Measurements from ENCODE around the gene IGF2BP3. TPM values are rescaled to one million over a fixed set of nuclear protein-coding genes. Genes with fewer than 3 reads are reported as not detected.

Gene IGF2BP3
- total RNA-seq, 5 donors from 2014 or later (not counting 1 experiment from before 2014, with no cell fraction given): 0.46 to 1.9 (median 0.55) TPM; not detected in 1

DNA sequence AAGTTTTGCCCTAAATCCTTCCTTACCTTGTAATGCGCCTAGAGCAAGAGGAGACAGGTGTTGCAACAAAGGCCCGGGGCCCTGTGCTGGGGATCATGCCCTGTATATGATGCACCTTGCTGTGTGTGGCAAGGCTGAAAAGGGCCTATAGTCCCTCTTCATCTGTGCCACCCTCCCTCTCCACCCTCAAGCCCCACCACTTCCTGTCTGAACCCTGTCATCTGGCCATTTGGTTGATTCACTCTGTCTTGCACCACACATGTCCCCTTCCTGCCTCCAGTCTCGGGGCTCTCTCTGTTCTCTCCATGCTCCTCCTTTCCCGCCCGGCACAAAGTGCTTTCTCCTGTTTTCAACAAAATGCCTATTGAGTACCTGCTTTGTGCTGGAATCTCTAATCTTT lies 182.7 kb downstream of the IGF2BP3 start:
- DNase-seq (no peak), ATAC-seq (replicated peaks in 1 of 4) (peak in 1 of 4 experiments; percentile 33)
- H3K36me3 Mint-ChIP-seq: no peaks in the 10 kb centered on the region
- no peaks in the 10 kb centered on the region for H3K27me3 Mint-ChIP-seq
- H3K4me1 ChIP-seq (ENCODE audit: control insufficient read depth in 1 of 2, extremely low read depth in 1 of 2, insufficient read depth in 2 of 2, low read length in 2 of 2): peaks cover 0 to 15% of the 10 kb centered on the region in 2 experiments
- H3K27ac Mint-ChIP-seq: no peak overlapping the region
- no peaks in the 10 kb centered on the region for H3K36me3 ChIP-seq (ENCODE audit: control insufficient read depth in 2 of 2, extremely low read depth in 1 of 2, insufficient read depth in 1 of 2, low read length in 1 of 2)
- ChIA-PET CTCF (no interaction called here), POLR2A (no interaction called here)
- no peaks in the 10 kb centered on the region for H3K9me3 ChIP-seq
- no peak overlapping the region for H3K4me3 ChIP-seq (ENCODE audit: control insufficient read depth in 1 of 2, extremely low read depth in 1 of 2, low read length in 1 of 2)
- no peaks in the 10 kb centered on the region for H3K27me3 ChIP-seq (replicated peaks in 1 of 2; ENCODE audit: control insufficient read depth in 2 of 2, extremely low read depth in 1 of 2, insufficient read depth in 2 of 2, low read length in 1 of 2)
- no peak overlapping the region for H3K4me3 Mint-ChIP-seq
- no peak overlapping the region for H3K27ac ChIP-seq (ENCODE audit: low read length)
- no peaks in the 10 kb centered on the region for H3K9me3 Mint-ChIP-seq
- WGBS (ENCODE audit: insufficient coverage): 70% methylated on average over 3 of the region's 5 CpGs
- H3K4me1 Mint-ChIP-seq: peaks cover 10 to 19% (median 17%) of the 10 kb centered on the region in 3 donors

DNA sequence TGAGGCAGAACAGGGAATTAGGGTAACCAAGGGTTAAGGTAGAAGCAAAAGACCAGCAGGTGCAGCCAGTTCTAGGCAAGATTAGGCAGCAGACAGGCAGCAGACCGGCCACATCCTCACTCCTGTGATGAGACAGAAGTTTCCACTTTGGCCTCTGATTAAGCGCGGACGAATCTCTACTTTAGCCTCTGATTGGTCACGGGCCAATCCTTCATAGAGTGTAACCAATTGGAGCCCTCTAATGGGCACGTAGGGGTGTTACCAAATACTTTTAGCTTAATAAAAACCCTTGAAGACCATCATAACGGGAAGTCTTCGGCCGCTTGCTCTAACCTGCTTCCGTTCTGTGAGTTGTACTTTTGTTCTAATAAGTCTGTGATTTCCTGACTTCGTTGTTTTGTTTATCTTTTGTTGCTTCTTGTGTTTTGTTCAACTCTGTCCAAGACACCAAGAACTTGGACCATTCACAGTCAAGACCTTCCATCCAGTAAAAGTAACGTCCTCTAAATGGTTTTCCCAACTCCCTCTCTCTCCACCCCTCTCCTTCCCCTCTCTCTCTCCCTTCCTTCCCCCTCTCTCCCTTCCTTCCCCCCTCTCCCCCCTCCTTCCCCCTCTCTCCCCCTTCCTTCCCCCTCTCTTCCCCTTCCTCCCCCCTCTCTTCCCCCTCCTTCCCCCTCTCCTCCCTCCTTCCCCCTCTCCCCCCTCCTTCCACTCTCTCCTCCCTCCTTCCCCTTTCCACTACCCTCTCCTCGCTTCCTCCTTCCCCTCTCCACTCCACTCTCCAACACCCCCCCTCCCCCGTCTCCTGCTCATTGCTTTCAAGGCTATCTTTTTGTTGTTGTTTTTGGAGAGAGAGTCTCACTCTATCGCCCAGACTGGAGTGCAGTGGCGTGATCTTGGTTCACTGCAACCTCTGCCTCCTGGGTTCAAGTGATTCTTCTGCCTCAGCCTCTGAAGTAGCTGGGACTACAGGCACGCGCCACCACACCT lies 184.3 kb downstream of the IGF2BP3 start:
- H3K36me3 Mint-ChIP-seq: no peaks in the 10 kb centered on the region
- no peak overlapping the region for H3K27ac Mint-ChIP-seq
- H3K27me3 ChIP-seq (replicated peaks in 1 of 2; ENCODE audit: control insufficient read depth in 2 of 2, extremely low read depth in 1 of 2, insufficient read depth in 2 of 2, low read length in 1 of 2): no peaks in the 10 kb centered on the region
- no peak overlapping the region for H3K4me3 Mint-ChIP-seq
- peaks cover 10 to 19% (median 17%) of the 10 kb centered on the region in 3 donors for H3K4me1 Mint-ChIP-seq
- H3K27ac ChIP-seq (ENCODE audit: low read length): no peak overlapping the region
- DNase-seq (no peak), ATAC-seq (replicated peaks in 1 of 4) (no peak)
- no peaks in the 10 kb centered on the region for H3K9me3 ChIP-seq
- H3K36me3 ChIP-seq (ENCODE audit: control insufficient read depth in 2 of 2, extremely low read depth in 1 of 2, insufficient read depth in 1 of 2, low read length in 1 of 2): no peaks in the 10 kb centered on the region
- H3K4me3 ChIP-seq (ENCODE audit: control insufficient read depth in 1 of 2, extremely low read depth in 1 of 2, low read length in 1 of 2): no peak overlapping the region
- ChIA-PET POLR2A (no interaction called here), CTCF (interaction anchor here in 1 of 2 donors (0.7 to 1.0 kb wide), 2 partner anchors 9 to 177 kb away, joined by 5 to 9 read pairs; no protein-coding TSS in a partner anchor)
- H3K4me1 ChIP-seq (ENCODE audit: control insufficient read depth in 1 of 2, extremely low read depth in 1 of 2, insufficient read depth in 2 of 2, low read length in 2 of 2): peaks cover 0 to 15% of the 10 kb centered on the region in 2 experiments
- WGBS (ENCODE audit: insufficient coverage): 88% methylated on average over 9 of the region's 18 CpGs
- no peaks in the 10 kb centered on the region for H3K27me3 Mint-ChIP-seq
- H3K9me3 Mint-ChIP-seq: no peaks in the 10 kb centered on the region

DNA sequence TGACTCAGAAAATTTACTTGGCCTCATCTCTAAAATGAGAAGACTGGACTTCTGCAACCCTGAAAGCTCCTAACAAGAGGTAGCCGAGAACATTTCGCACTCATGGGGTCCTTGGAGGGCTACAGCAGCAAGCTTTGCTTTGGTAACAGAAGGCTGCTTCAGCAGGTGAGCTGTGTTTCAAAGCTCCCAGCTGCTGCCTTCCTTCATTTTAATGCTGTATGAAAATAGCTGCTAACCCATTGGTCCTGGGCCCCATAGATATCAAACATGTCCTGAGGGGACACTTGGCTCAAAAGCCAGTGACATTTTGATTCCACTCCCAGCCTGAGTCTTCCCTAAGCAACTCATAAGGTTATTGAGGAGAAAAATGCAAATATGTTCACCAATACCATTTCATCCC lies 185.4 kb downstream of the IGF2BP3 start:
- Mint-ChIP-seq H3K4me3 (no peak overlapping the region), H3K36me3 (no peaks in the 10 kb centered on the region), H3K4me1 (peaks cover 10 to 12% (median 11%) of the 10 kb centered on the region in 3 donors), H3K9me3 (no peaks in the 10 kb centered on the region), H3K27me3 (no peaks in the 10 kb centered on the region), H3K27ac (no peak overlapping the region)
- POLR2A ChIA-PET: interaction anchor here in 1 of 2 donors (0.7 kb wide), 1 partner anchor 139 kb away, joined by 3 read pairs; no protein-coding TSS in a partner anchor
- CTCF ChIA-PET: interaction anchor here (0.6 to 1.7 kb wide), 3 partner anchors 12 to 1809 kb away, joined by 3 to 12 read pairs (median 5); no protein-coding TSS in a partner anchor
- ATAC-seq (replicated peaks in 1 of 4) (no peak), DNase-seq (no peak)
- H3K27me3 ChIP-seq (replicated peaks in 1 of 2; ENCODE audit: control insufficient read depth in 2 of 2, extremely low read depth in 1 of 2, insufficient read depth in 2 of 2, low read length in 1 of 2): no peaks in the 10 kb centered on the region
- WGBS (ENCODE audit: insufficient coverage): 100% methylated on average over 2 of the region's 2 CpGs
- no peaks in the 10 kb centered on the region for H3K9me3 ChIP-seq
- H3K4me1 ChIP-seq (ENCODE audit: control insufficient read depth in 1 of 2, extremely low read depth in 1 of 2, insufficient read depth in 2 of 2, low read length in 2 of 2): peaks cover 0 to 10% of the 10 kb centered on the region in 2 experiments
- H3K4me3 ChIP-seq (ENCODE audit: control insufficient read depth in 1 of 2, extremely low read depth in 1 of 2, low read length in 1 of 2): no peak overlapping the region
- H3K27ac ChIP-seq (ENCODE audit: low read length): no peak overlapping the region
- no peaks in the 10 kb centered on the region for H3K36me3 ChIP-seq (ENCODE audit: control insufficient read depth in 2 of 2, extremely low read depth in 1 of 2, insufficient read depth in 1 of 2, low read length in 1 of 2)

DNA sequence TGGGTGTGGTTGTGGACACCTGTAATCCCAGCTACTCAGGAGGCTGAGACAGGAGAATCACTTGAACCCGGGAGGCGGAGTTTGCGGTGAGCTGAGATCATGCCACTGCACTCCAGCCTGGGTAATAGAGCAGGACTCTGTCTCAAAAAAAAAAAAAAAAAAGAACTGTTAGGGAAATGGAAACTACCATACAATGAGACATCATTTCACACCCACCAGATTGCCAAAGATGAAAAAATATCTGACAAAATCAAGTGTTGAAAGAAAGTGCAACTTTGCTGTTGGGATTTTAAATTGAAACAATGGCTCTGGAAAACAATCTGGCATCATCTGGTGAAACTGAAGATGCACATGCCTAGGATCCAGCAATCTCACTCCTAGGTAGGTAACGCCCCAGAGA lies 187.2 kb downstream of the IGF2BP3 start:
- no peak overlapping the region for H3K27ac ChIP-seq (ENCODE audit: low read length)
- POLR2A ChIA-PET: no interaction called here
- no peaks in the 10 kb centered on the region for H3K36me3 Mint-ChIP-seq
- H3K27me3 Mint-ChIP-seq: no peaks in the 10 kb centered on the region
- no peak overlapping the region for H3K27ac Mint-ChIP-seq
- peaks cover 0 to 3% of the 10 kb centered on the region in 2 experiments for H3K27me3 ChIP-seq (replicated peaks in 1 of 2; ENCODE audit: control insufficient read depth in 2 of 2, extremely low read depth in 1 of 2, insufficient read depth in 2 of 2, low read length in 1 of 2)
- no peak overlapping the region for H3K4me3 ChIP-seq (ENCODE audit: control insufficient read depth in 1 of 2, extremely low read depth in 1 of 2, low read length in 1 of 2)
- ATAC-seq (replicated peaks in 1 of 4): no peak
- no peaks in the 10 kb centered on the region for H3K36me3 ChIP-seq (ENCODE audit: control insufficient read depth in 2 of 2, extremely low read depth in 1 of 2, insufficient read depth in 1 of 2, low read length in 1 of 2)
- H3K4me3 Mint-ChIP-seq: no peak overlapping the region
- H3K4me1 Mint-ChIP-seq: peaks cover 6 to 7% (median 7%) of the 10 kb centered on the region in 3 donors
- peaks cover 0 to 4% of the 10 kb centered on the region in 2 experiments for H3K4me1 ChIP-seq (ENCODE audit: control insufficient read depth in 1 of 2, extremely low read depth in 1 of 2, insufficient read depth in 2 of 2, low read length in 2 of 2)
- DNase-seq: no peak
- no peaks in the 10 kb centered on the region for H3K9me3 Mint-ChIP-seq
- no peaks in the 10 kb centered on the region for H3K9me3 ChIP-seq
- CTCF ChIA-PET: interaction anchor here in 1 of 2 donors (1.7 kb wide), 1 partner anchor 10 kb away, joined by 12 read pairs; no protein-coding TSS in a partner anchor
- no CpG with 5 or more reads among the region's 4 CpGs for WGBS (ENCODE audit: insufficient coverage)

DNA sequence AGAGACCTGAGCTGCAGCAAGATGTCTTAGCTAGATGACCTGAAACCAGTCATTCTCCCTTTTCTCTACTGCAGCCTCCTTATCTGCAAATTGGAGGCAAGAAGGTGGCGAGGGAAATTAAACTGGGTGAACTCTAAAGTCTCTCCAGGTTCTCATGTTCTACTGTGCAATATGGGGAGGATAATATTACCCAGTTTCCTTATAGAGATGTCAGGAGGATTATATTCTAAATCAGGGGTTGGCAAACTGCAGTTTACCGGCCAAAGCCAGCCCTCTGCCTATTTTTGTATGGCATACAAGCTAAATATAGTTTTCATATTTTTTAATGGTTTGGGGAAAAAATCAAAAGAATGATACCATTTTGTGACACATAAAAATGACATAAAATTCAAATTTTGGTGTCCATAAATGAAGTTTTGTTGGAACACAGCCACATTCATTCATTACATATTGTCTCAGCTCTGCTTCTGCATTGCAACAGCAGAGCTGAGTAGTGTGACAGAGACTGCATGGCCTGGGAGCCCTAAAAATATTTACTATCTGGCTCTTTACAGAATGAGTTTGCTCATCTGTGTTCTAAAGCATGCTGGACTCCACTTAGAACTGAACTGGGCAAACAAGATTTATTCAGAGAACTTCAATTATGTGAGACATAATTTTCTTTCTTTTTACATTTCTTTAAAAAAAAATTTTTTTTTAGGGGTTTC lies 190.3 kb downstream of the IGF2BP3 start:
- ChIA-PET CTCF (no interaction called here), POLR2A (no interaction called here)
- no peak for ATAC-seq (replicated peaks in 1 of 4)
- H3K4me3 ChIP-seq (ENCODE audit: control insufficient read depth in 1 of 2, extremely low read depth in 1 of 2, low read length in 1 of 2): no peak overlapping the region
- H3K27me3 ChIP-seq (replicated peaks in 1 of 2; ENCODE audit: control insufficient read depth in 2 of 2, extremely low read depth in 1 of 2, insufficient read depth in 2 of 2, low read length in 1 of 2): peaks cover 0 to 3% of the 10 kb centered on the region in 2 experiments
- H3K27ac ChIP-seq (ENCODE audit: low read length): no peak overlapping the region
- Mint-ChIP-seq H3K27me3 (no peaks in the 10 kb centered on the region), H3K36me3 (no peaks in the 10 kb centered on the region), H3K4me1 (no peaks in the 10 kb centered on the region), H3K4me3 (no peak overlapping the region), H3K9me3 (no peaks in the 10 kb centered on the region), H3K27ac (no peak overlapping the region)
- H3K4me1 ChIP-seq (ENCODE audit: control insufficient read depth in 1 of 2, extremely low read depth in 1 of 2, insufficient read depth in 2 of 2, low read length in 2 of 2): no peaks in the 10 kb centered on the region
- H3K9me3 ChIP-seq: no peaks in the 10 kb centered on the region
- DNase-seq: no peak
- H3K36me3 ChIP-seq (ENCODE audit: control insufficient read depth in 2 of 2, extremely low read depth in 1 of 2, insufficient read depth in 1 of 2, low read length in 1 of 2): no peaks in the 10 kb centered on the region
- WGBS (ENCODE audit: insufficient coverage): no CpG with 5 or more reads among the region's 2 CpGs

DNA sequence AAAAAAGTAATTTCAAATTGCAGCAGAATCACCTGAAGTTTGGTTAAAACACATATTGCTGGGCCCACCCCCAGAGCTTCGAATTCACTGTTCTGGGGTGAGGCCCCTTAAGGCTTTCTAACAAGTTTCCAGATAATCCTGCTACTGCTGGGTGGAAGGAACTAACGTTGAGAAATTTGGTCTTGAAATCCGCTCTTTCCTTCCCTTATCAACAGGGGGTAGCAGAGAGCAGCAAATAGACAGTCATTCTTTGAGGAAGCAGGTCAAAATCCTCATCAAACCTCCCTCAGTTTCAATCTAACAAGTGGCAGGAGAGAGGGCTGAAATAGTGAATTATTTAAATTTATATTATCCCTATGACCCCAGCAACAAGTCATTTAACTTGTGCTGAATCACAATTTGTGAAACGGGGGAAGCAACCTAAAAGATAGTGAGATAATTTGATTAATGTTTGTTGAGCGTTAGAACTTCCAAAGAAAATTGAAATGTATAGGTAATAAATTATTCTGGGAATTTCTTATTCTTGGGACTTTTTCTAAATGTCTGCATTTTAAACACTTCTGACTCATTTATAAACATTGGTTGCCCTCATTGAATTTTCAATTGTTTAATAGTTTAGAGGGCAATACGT lies 192.8 kb downstream of the IGF2BP3 start:
- no CpG with 5 or more reads among the region's 6 CpGs for WGBS (ENCODE audit: insufficient coverage)
- H3K27me3 Mint-ChIP-seq: no peaks in the 10 kb centered on the region
- Histone ChIP-seq H3K36me3 (ENCODE audit: control insufficient read depth in 2 of 2, extremely low read depth in 1 of 2, insufficient read depth in 1 of 2, low read length in 1 of 2) (no peaks in the 10 kb centered on the region), H3K27me3 (replicated peaks in 1 of 2; ENCODE audit: control insufficient read depth in 2 of 2, extremely low read depth in 1 of 2, insufficient read depth in 2 of 2, low read length in 1 of 2) (peaks cover 0 to 7% of the 10 kb centered on the region in 2 experiments), H3K9me3 (no peaks in the 10 kb centered on the region), H3K4me3 (ENCODE audit: control insufficient read depth in 1 of 2, extremely low read depth in 1 of 2, low read length in 1 of 2) (no peak overlapping the region), H3K27ac (ENCODE audit: low read length) (no peak overlapping the region), H3K4me1 (ENCODE audit: control insufficient read depth in 1 of 2, extremely low read depth in 1 of 2, insufficient read depth in 2 of 2, low read length in 2 of 2) (peaks cover 0 to 7% of the 10 kb centered on the region in 2 experiments)
- no peak overlapping the region for H3K27ac Mint-ChIP-seq
- ChIA-PET POLR2A (no interaction called here), CTCF (interaction anchor here in 1 of 2 donors (0.6 to 2.1 kb wide), 9 partner anchors 10 to 1069 kb away, joined by 3 to 8 read pairs (median 3); partner anchors contain the start of gene MALSU1)
- ATAC-seq (replicated peaks in 1 of 4) (peak in 3 of 4 experiments; percentile 33 to 48 (median 33)), DNase-seq (peak in 15 of 35 experiments; percentile 6 to 77 (median 22))
- no peaks in the 10 kb centered on the region for H3K36me3 Mint-ChIP-seq
- peaks cover 7 to 10% (median 10%) of the 10 kb centered on the region in 3 donors for H3K4me1 Mint-ChIP-seq
- no peaks in the 10 kb centered on the region for H3K9me3 Mint-ChIP-seq
- H3K4me3 Mint-ChIP-seq: no peak overlapping the region

Measured in T-cell (primary cell).